ENCODE data around the gene DIP2C.
A peak's percentile ranks its signal among the peaks of the same experiment; 100 is the strongest.
"Not testable (repeated sequence)": the region's sequence is repeated elsewhere in the genome, so short reads cannot be mapped to it uniquely, and the experiment has no call there.

Gene DIP2C

DNA sequence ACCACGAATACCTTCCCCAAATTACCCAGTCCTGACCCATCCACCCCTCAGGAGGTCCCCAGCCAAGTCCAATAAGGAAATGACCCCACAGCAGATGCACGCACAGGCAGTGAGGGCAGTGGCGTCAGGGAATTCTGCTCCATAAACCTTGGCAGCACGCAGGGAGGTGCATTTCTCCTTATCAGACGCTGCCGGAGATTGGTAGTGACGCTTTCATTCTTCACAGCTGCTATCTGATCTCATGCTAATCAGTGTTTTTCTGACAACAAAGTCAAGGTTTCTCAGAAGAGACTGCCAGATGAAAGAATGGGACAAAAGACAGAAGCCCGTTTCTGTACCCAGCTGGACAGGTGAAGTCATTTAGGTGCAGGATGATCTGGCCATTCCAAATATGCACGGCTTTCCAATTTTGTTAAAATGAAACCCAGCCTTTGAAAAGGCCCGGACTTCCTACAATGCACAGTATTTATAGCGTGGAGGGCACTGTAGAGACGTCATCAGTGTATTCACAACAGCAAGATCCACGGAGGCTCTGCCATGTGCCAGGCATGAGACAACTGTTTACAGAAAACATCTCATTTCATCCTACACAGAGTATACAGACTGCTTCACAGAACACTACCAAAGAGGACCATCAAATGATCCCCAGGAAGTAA lies 35.3 kb downstream of the DIP2C start:
- no peak overlapping the region for H3K4me3 ChIP-seq (replicated peaks; ENCODE audit: low read depth, low read length)
- DNase-seq (ENCODE audit: low read depth): peak; percentile 17
- TF ChIP-seq, protein P1, sequence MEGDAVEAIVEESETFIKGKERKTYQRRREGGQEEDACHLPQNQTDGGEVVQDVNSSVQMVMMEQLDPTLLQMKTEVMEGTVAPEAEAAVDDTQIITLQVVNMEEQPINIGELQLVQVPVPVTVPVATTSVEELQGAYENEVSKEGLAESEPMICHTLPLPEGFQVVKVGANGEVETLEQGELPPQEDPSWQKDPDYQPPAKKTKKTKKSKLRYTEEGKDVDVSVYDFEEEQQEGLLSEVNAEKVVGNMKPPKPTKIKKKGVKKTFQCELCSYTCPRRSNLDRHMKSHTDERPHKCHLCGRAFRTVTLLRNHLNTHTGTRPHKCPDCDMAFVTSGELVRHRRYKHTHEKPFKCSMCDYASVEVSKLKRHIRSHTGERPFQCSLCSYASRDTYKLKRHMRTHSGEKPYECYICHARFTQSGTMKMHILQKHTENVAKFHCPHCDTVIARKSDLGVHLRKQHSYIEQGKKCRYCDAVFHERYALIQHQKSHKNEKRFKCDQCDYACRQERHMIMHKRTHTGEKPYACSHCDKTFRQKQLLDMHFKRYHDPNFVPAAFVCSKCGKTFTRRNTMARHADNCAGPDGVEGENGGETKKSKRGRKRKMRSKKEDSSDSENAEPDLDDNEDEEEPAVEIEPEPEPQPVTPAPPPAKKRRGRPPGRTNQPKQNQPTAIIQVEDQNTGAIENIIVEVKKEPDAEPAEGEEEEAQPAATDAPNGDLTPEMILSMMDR (IDR thresholded peaks at IDR 0.05; ENCODE audit: low read length, missing control alignments): no peak

DNA sequence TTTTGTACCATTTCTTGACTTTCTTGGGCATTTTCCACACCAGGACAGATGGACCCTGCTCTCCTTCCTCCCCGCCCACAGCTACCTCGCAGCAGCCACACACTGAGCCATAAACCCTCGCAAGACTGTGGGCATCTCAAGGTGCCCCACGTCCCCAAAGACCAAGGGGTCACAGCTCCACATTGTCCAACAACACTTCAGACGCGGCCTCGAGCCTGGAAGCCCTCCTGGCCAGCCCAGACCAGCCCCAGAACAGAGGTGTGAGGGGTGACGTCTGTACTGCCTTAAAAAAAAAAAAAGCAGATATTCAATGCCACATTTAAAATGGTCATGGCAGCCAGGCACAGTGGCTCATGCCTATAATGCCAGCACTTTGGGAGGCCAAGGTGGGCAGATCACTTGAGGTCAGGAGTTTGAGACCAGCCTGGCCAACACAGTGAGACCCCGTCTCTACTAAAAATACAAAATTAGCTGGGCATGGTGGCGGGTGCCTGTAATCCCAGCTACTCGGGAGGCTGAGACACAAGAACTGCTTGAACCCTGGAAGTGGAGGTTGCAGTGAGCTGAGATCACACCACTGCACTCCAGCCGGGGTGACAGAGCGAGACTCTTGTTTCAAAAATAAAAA lies 36.5 kb downstream of the DIP2C start:
- DNase-seq (ENCODE audit: low read depth); H3K4me3 ChIP-seq (replicated peaks; ENCODE audit: low read depth, low read length): not testable (repeated sequence)

DNA sequence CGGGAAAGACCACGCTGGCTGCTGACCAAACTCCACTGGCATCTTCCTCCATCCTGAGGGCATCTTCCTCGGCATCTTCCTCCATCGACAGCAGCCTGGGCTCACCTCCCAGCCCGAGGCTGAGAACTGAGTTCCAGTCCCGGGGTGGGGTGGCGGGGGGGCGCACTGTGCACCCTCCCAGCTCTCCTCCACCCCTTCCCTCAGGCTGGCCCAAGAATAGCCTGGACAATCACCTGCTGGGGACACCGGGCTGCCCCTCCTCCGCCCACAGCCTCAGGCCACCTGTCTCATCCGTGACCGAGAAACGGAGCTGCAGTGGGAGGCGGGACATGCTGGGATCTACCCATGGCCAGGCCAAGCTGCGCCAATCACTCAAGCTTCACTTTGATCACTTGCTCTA lies 37.2 kb downstream of the DIP2C start:
- no peak overlapping the region for H3K4me3 ChIP-seq (replicated peaks; ENCODE audit: low read depth, low read length)
- no peak for DNase-seq (ENCODE audit: low read depth)
- TF ChIP-seq, protein P1 (IDR thresholded peaks at IDR 0.05; ENCODE audit: low read length, missing control alignments): no peak

DNA sequence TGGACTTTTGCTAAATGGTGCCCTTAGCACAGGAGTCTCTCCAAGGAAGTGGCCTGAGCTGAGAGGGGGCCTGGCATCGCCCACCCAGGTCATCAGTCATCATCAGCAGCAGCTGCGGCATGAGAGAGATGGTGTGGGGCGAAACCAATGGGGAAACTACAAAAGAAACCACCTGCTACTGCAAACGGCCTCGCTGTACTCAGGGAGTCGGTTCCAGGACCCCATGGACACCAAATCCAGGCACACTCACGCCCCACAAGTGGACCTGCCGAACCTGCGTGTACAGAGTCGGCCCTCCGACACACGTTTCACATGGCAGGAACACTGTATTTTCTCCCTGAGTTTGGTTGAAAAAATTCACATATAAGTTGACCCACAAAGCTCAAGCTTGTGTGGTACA lies 37.8 kb downstream of the DIP2C start:
- DNase-seq (ENCODE audit: low read depth): no peak
- no peak overlapping the region for H3K4me3 ChIP-seq (replicated peaks; ENCODE audit: low read depth, low read length)
- TF ChIP-seq, protein P1 (IDR thresholded peaks at IDR 0.05; ENCODE audit: low read length, missing control alignments): no peak

DNA sequence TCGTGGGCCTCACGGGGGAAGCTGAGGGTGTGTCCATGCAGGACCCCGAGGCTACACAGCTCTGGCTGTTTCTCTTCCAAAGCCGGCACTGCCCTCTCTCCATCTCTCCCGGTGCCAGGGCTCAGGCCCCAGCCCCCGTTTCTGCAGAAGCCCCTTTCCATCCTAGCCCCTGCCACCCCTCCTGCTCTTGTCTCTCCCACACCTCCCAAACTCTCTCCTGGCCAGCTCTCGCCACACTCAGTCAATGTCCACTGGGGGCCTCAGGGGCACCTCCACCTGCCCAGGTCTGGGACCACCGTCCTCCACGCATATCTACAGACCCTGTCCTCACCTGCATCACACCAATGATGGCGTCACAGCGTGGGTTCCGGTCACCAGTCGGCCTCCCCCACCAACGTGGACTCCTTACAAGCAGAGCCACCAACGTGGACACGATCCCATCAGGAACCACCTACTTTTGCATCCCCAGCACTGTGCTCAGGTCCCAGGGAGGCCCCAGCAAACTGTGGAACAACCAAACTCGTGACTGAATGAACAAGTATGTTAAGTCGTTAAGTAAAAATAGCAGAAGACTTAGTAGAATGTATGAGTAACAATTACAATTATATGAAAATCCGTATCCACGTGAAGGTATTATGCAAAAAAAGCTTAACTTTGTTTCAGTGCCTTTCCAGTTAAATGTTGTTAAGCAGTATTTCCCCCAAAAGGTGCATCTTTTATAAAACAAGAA lies 38.4 kb downstream of the DIP2C start:
- H3K4me3 ChIP-seq (replicated peaks; ENCODE audit: low read depth, low read length): no peak overlapping the region
- no peak for DNase-seq (ENCODE audit: low read depth)
- TF ChIP-seq, protein P1 (IDR thresholded peaks at IDR 0.05; ENCODE audit: low read length, missing control alignments): no peak

DNA sequence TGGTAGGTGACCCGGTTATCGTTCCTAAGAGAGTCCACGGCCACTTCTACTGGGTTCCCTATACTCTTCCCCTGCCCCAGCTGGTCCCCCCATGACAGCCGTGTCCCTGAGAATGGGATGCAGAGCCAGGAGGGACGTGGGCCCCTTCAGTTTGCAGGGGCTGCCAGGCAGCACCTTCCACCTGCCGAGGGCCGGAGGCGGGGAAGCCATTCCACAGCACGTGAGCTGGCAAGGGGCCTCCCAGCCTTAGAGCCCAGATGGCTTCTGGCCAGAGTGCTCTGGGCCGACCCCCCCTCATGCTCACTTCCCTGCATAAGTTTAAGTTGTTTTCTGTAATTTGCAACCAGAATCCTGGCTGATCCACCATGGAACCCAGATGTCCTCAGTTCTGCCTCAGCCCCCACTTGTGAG lies 39.0 kb downstream of the DIP2C start:
- no peak for DNase-seq (ENCODE audit: low read depth)
- no peak overlapping the region for H3K4me3 ChIP-seq (replicated peaks; ENCODE audit: low read depth, low read length)
- TF ChIP-seq, protein P1 (IDR thresholded peaks at IDR 0.05; ENCODE audit: low read length, missing control alignments): no peak

DNA sequence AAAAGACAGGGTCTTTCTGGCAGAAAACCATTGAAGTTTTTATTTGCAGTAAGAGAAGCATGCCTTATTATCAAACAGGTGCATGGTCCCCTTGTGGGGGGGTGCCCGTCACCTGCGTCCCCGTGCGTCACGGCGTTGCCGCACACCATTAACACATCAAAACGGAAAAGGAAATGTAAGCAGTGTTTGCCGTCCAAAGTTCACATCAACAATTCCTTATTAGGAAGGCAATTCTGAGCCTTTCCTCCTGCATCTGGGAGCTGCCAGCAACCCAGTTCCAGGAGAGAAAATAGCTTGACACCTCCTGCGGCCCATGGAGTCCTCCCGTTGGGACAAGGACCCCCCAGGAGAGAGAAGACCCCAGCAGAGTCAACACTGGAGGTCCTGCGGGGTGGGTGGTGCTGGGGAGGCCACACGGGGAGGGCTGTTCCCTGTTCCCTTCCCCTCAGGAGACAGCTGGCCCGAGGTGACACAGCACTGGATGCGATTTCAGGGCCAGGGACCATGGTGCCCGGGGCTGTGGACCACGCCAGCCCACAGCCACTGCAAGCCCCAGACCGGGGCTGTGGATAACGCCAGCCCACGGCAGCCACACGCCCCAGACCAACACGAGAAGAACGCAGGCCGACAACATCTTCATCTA lies 39.5 kb downstream of the DIP2C start:
- H3K4me3 ChIP-seq (replicated peaks; ENCODE audit: low read depth, low read length): no peak overlapping the region
- no peak for DNase-seq (ENCODE audit: low read depth)
- TF ChIP-seq, protein P1 (IDR thresholded peaks at IDR 0.05; ENCODE audit: low read length, missing control alignments): no peak

Data from fibroblast of pulmonary artery (primary cell).